ENCODE measurements around the gene ENTHD1. TPM values are rescaled to one million over a fixed set of nuclear protein-coding genes. Genes with fewer than 3 reads are reported as not detected.

Gene ENTHD1
- polyA plus RNA-seq, 12 donors: not detected

DNA sequence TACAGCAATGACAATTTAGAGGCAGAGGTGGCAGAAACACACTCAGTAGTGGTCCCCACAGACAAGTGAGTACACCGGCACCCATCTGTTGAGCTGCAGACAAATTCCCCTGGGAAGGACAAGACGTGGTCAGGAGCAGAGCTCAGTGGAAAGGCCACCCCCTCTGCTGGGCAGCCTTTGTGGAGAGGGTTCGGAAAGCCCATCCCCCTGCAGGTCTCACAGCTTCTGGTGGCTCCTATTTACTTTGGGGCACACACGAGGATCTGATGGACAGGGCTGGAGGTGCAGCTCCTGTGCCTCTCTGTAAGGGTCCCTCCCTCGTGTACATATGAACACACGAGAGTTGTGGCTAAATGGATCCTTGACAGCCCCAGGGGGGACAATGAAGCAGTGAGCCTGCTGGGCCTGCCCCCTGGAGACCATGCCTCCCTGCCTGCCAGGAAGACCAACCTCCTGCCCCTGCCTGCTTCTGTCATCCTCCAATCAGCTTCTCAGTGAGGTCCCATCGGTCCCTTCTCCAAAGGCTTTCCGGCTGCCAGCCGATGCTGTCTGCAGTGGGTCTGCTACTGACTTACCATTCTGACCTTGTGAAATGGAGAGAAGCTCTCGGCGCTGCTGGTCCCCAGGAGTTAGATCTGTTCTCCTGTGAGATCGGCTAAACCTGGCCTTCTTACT lies 161.5 kb downstream of the ENTHD1 start:
- no peak for DNase-seq

GRCh38 chr22:39731481-39731880 lies 162.1 kb downstream of the ENTHD1 start:
- no peak for DNase-seq

DNA sequence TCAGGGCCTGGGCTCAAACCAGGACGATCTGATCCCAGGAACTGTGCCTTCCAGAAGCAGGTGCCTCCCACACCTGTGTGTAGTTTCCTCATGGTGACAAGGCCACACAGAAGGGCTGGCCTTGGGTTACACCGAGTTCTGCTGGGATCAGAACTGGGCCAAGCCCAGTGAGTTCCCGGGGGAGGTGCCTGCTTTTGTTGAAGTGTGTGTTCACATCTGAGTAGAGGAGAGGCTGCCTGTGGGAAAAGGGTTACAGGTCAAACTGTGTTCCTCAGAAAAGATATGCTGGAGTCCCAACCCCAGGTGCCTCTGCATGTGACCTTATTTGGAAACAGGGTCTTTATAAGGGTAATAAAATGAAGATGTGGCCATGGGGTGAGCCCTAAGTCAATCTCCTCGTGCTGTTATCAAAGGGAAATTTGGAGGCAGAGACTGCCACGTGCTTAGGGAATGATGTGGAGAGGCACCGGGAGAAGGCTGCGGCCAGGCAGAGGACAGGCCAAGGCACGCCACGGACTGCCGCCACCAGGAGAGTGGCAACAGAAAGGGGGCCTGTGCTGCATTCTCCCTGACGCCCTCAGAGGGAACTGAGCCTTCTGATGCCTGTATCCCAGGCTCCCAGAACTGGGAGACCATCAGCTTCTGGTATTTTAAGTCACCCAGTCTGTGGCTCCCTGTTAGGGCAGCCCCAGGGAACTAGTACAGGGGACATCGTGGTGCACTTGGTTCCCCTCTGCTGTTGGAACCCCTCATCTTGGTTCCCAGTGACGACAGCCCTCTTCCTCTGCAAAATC lies 164.2 kb downstream of the ENTHD1 start:
- DNase-seq: no peak

GRCh38 chr22:39728236-39728860 lies 165.2 kb downstream of the ENTHD1 start:
- DNase-seq: no peak

- no peak for DNase-seq
Observed at GRCh38 chr22:39727541-39727940, 166.0 kb downstream of the ENTHD1 start.

DNA sequence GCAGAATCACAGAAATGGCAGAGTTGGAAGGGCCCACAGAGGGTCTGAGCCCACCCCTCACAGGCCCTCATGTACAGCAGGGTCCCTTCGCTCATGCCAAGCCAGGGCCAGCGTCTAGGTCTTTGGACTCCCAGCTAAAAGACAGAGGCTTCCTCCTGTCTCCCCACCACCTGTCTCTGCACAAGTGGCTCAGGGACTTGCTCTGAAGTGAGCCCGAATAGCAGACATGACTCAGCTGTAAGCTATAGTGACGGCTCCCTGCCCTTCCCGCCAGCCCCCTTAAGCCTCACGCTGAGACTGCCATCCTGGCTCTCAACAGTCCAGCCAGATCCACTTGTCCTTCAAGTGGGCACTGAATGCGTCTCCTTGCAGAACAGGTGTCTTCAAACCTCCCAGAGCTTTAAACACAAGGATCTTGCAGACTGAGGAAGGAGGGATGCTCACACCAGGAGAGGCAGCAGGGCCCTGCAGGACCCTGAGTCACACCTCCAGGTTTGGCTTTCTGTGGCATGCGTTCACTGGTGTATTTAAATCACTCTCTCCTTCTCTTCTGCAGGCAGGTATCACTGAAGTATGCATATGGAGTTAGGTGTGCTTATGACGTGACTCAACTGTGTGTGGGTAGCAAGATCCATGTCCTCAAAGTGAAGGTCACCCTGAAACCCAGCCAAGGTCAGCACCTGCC lies 168.1 kb downstream of the ENTHD1 start:
- no peak for DNase-seq

DNA sequence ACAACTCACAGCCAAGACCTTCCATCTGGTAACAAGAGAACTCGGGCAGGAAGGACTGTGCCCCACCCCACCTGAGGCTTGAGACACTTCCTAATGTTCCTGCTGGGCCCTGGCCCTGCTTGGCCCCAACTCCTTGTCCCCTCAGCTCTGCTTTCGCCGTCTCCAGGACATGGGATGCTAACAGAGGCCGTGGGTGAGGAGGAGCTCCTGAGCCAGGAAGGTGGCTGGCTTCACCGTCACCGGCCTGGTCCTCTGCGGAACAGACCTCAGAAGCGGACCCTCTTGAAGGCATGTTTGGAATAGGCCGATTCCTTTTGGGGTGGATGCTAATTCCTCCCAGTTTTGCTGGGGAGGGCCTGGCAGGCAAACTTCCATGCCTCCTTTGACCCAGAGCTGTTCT lies 168.7 kb downstream of the ENTHD1 start:
- DNase-seq: no peak

DNA sequence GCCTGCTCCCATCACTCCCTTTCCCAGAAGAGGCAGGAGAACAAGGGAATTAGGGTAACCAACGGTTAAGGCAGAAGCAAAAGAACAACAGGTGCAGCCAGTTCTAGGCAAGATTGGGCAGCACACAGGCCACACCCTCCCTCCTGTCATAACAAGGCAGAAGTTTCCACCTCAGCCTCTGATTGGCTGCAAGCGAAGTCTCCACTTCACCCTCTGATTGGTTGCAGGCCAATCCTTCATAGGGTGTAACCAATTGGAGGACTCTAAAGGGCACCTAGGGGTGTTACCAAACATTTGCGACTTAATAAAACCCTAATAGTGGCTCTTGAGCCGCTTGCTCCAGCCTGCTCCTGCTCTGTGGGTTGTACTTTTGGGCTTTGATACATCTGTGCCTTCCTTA lies 169.2 kb downstream of the ENTHD1 start:
- no peak for DNase-seq

- DNase-seq: no peak
Observed at GRCh38 chr22:39723899-39724351, 169.6 kb downstream of the ENTHD1 start.

GRCh38 chr22:39723463-39723862 lies 170.1 kb downstream of the ENTHD1 start:
- DNase-seq: no peak

DNA sequence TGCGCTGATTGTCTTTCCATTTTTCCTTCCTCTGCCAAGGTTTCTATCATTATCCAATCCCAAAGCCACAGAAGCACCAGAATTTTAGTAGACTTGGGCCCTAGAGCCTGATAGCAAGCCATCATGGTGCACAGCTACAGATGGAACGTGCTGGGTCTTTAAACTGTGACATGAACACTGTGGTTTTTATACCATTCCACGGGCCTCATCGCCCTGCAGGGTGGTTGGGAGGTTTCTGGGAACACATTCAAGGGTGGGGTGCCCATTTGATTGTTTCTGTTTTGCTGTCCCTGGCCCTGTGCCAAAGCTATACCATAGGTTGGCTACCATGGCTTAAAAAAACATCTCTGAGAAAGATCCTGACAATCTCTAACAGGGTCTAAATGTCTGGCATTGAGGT lies 171.1 kb downstream of the ENTHD1 start:
- DNase-seq: no peak

GRCh38 chr22:39722032-39722325 lies 171.6 kb downstream of the ENTHD1 start:
- DNase-seq: no peak

DNA sequence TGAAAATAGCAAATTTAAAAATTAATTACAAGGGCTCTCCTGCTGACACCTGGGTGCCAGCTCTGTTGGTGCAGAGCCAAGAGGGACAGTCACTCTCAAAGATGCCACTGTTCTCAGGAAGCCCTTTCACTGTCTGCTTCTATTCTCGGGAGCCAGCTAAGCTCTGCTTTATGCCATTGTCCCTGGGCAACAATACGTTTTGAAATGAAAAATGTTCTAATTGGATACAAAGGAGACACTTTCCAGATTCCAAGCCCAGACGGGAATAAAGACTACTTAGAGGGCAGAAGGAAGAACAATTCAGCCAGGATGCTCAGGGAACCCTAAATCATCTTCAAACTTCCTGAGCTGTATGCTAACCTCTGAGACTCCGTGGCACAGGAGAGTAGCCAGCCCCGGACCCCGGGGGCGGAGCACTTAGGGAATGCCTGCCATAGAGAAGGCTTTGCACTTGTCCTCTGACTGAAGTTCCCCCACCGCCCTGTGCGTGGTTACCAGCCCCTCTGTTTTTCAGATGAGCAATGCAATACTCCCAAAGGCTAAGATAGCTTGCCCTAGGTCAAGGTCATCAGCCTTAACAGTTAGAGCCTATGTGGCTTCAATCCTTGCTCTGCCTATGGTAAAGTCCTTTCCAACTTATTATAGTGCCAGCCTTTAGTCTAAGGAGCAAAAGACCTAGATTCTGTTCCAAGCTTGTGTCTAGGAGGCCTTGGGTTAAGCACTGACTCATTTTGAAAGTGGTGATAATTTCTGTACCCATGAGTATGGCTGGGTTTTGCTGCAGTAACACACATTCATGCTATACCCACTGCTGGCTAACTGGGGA lies 172.1 kb downstream of the ENTHD1 start:
- DNase-seq: no peak

- DNase-seq: no peak
Observed at GRCh38 chr22:39719559-39720450, 173.8 kb downstream of the ENTHD1 start.

GRCh38 chr22:39718921-39719475 lies 174.6 kb downstream of the ENTHD1 start:
- DNase-seq: no peak

- no peak for DNase-seq
Observed at GRCh38 chr22:39718206-39718605, 175.4 kb downstream of the ENTHD1 start.

DNA sequence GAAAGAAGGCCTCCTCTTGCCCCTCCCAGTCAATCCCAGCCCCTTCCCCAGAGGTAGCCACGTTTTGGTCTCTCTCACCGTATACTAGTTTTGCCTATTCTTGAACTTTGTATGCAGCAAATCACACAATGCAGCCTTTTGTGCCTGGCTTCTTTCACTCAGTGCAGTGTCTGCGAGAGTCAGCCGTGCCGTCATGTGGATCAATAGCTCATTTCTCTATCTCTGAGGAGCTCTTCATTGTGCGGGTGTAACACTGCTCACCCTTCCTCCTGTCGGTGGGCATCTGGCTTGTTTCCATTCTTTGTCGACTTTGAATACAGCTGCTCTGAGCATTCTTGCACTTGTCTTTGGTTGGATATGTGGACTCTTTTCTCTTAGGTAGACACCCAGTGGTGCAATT lies 176.5 kb downstream of the ENTHD1 start:
- DNase-seq: no peak

DNA sequence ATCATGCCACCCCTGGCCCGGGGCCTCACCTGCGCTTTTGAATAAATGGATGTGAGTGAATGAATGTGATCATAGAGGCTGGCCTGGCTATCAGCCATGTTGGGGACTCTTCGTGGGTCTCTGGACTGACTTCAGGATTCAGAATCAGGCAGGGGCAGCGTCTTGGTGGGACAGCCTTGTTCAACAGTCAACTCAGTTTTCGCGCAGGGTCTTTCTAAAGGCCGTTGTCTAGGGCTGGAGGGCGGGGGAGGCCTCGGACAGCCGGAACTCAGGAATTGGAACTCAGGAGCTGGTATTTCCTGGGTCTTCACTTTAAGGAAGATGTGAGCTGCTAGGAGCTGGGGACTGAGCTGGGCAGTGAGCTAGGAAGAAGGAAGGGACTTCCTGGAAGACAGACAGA lies 177.0 kb downstream of the ENTHD1 start:
- no peak for DNase-seq

DNA sequence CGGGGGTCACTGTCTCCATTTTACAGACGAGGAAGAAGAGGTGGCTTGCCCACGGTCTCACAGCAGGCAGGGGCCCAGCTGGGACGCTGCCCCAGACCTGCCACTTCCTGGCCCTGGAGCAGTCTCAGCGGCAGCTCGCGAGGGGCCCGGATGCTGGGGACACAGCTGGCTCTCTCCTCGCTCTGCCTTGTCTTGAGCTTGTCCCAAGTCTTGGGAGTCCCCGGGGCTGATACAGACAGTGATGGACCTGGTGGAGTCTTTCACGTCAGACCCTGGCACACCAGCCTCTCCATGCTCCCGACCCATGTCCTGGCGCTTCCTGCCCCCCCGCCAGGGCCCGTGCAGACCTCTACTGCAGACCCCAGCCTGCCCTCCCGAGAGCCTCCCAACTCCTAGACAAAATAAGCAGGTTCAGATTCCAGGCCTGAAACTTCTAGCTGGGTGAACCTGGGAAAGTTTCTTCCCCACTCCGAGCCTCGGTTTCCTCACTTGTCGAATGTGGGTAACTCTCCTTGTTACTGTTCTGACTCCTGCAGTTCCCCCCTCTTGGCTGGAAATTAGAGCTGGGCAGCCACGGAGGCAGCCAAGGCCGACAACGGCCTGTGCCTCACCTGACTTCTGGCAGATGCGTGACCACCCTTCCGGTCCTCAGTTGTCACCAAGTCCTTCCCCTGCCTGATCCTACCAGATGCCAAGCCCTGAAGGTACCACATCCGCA lies 177.6 kb downstream of the ENTHD1 start:
- DNase-seq: no peak

DNA sequence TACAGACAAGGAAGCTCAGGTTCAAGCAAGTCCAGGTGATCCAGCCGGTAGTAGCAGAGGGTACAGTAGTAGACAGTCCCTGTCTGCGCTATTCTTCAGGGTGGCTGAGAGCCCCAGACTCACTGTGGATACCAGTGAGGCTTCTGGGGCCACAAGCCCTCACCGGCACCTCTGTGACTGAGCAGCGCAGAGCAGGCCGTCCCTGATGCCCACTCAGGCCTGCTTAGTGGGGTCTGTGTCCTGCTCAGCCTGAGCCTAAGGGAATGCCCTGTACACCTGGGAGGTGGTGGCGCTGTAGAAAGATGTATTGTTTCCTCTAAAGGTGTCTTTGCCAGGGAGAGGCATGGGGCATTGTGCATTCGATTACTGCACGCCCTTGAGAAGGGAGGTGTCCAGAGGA lies 179.2 kb downstream of the ENTHD1 start:
- no peak for DNase-seq

All from muscle of arm (tissue), 12 donors.